DMS79 (cell line): Measurements from ENCODE around the gene DLG2.

ENCODE experiments used
- DNase-seq: peaks from one replicate; lab custom pipeline; 2025; lab: John Stamatoyannopoulos, UW

Gene DLG2

GRCh38 chr11:84212468-84213390, 1414.4 kb downstream of the DLG2 start:
- DNase-seq, result no peak

GRCh38 chr11:84211896-84212295, 1415.2 kb downstream of the DLG2 start:
- no peak for DNase-seq

- DNase-seq, result no peak
Measured at GRCh38 chr11:84194696-84195095, 1432.4 kb downstream of the DLG2 start.

- no peak for DNase-seq
Measured at GRCh38 chr11:84193706-84194105, 1433.4 kb downstream of the DLG2 start.

- no peak for DNase-seq
Measured at GRCh38 chr11:84188521-84188920, 1438.6 kb downstream of the DLG2 start.

- no peak for DNase-seq
Measured at GRCh38 chr11:84173078-84173477, 1454.1 kb downstream of the DLG2 start.

GRCh38 chr11:84165139-84165538, 1462.0 kb downstream of the DLG2 start:
- no peak for DNase-seq

- no peak for DNase-seq
Measured at GRCh38 chr11:84164728-84165127, 1462.4 kb downstream of the DLG2 start.

- DNase-seq, result no peak
Measured at GRCh38 chr11:84163116-84163515, 1464.0 kb downstream of the DLG2 start.

GRCh38 chr11:84157639-84158038, 1469.5 kb downstream of the DLG2 start:
- no peak for DNase-seq

- no peak for DNase-seq
Measured at GRCh38 chr11:84146826-84147225, 1480.3 kb downstream of the DLG2 start.

GRCh38 chr11:84145616-84146185, 1481.4 kb downstream of the DLG2 start:
- DNase-seq, result no peak

GRCh38 chr11:84144531-84144930, 1482.6 kb downstream of the DLG2 start:
- DNase-seq, result no peak

- DNase-seq, result no peak
Measured at GRCh38 chr11:84142411-84142810, 1484.7 kb downstream of the DLG2 start.

GRCh38 chr11:84140386-84141169, 1486.6 kb downstream of the DLG2 start:
- DNase-seq, result no peak

GRCh38 chr11:84137960-84138359, 1489.2 kb downstream of the DLG2 start:
- DNase-seq, result no peak

- no peak for DNase-seq
Measured at GRCh38 chr11:84137505-84137904, 1489.6 kb downstream of the DLG2 start.

- no peak for DNase-seq
Measured at GRCh38 chr11:84136926-84137325, 1490.2 kb downstream of the DLG2 start.

- no peak for DNase-seq
Measured at GRCh38 chr11:84130646-84131427, 1496.3 kb downstream of the DLG2 start.

GRCh38 chr11:84129961-84130576, 1497.1 kb downstream of the DLG2 start:
- DNase-seq, result no peak

- DNase-seq, result no peak
Measured at GRCh38 chr11:84128840-84129239, 1498.3 kb downstream of the DLG2 start.
